HepG2 (cell line): ENCODE results near the gene TRERF1. TPM values are rescaled to one million over a fixed set of nuclear protein-coding genes. Genes with fewer than 3 reads are reported as not detected.

Experiments
- ATAC-seq: fragments of 200-7000 bp; cut with Tn5 transposase; 3 replicates; pipeline ENCODE4 v1.9.1; 2020; ENCODE audit warnings: mild to moderate bottlenecking, moderate library complexity
- BruUV-seq: library from RNA; stranded (reverse); fragments of 400-500 nt; replicated peaks from 2 replicates; lab custom pipeline; 2021; lab: Mats Ljungman, UMichigan
- CTCF ChIA-PET: fragments of 300-600 bp; formaldehyde crosslinking; extraction: SDS; loops from one replicate; lab custom pipeline; 2021; ENCODE audit warnings: low total read pairs, inconsistent platforms, low intra/inter-chr PET ratio; lab: Yijun Ruan, JAX
- POLR2A ChIA-PET: fragments of 350-600 bp; sonication (Branson Sonifier 250); formaldehyde crosslinking; loops from one replicate; lab custom pipeline; 2020; ENCODE audit warnings: antibody characterized with exemption, inconsistent platforms; lab: Yijun Ruan, JAX
- DNase-seq: peaks from one replicate; pipeline ENCODE4 v3.0.0-alpha.2; 2015; ENCODE audit warnings: low spot score
- FAIRE-seq: peaks from 3 replicates; lab custom pipeline; 2011; peaks lifted over from hg19 to GRCh38; lab: Jason Lieb, UNC
- H2AFZ ChIP-seq: one replicate; pipeline ENCODE4 v1.6.1; 2011; ENCODE audit warnings: low read length, inconsistent platforms
- H3K27ac ChIP-seq: fragments of 300-600 bp; 3 replicates; pipeline ENCODE4 v1.8.0; 2011; ENCODE audit warnings: mixed run types, mild to moderate bottlenecking, mixed read lengths, low read length, inconsistent platforms; ENCODE audit not compliant: insufficient read depth; ENCODE audit errors: extremely low read length
- H3K27me3 ChIP-seq, 2 experiments: fragments of 200-600 bp in 1 of 2; 2 replicates in 1 of 2; 3 replicates in 1 of 2; pipeline versions ENCODE4 v1.6.0 to v1.8.0; 2011; ENCODE audit warnings: low read length in 2 of 2, mild to moderate bottlenecking in 2 of 2, moderate library complexity in 2 of 2, inconsistent platforms in 1 of 2; ENCODE audit not compliant: insufficient read depth in 2 of 2, control insufficient read depth in 1 of 2
- H3K36me3 ChIP-seq, 2 experiments: fragments of 200-600 bp in 1 of 2; replicated peaks in 1 of 2; 2 replicates in 1 of 2; 3 replicates in 1 of 2; pipeline versions ENCODE4 v1.5.1 to v1.8.0; 2011; ENCODE audit warnings: low read length in 2 of 2, inconsistent platforms in 1 of 2; ENCODE audit not compliant: insufficient read depth in 2 of 2, control insufficient read depth in 1 of 2
- H3K4me1 ChIP-seq: 2 replicates; pipeline ENCODE4 v1.5.1; 2012; ENCODE audit warnings: low read length, inconsistent platforms; ENCODE audit not compliant: insufficient read depth
- H3K4me2 ChIP-seq: 2 replicates; pipeline ENCODE4 v1.6.0; 2011; ENCODE audit warnings: low read depth, low read length, inconsistent platforms
- H3K4me3 ChIP-seq, 3 experiments: fragments of 200-600 bp in 1 of 3; sonication (generic), shearing (Covaris generic) in 1 of 3; replicated peaks in 1 of 3; 2 replicates each; pipeline ENCODE4 v1.5.1; 2011 to 2016; ENCODE audit warnings: low read length in 3 of 3, inconsistent platforms in 2 of 3, low read depth in 2 of 3, mild to moderate bottlenecking in 2 of 3, control low read depth in 1 of 3, mixed read lengths in 1 of 3; ENCODE audit not compliant: insufficient read depth in 1 of 3
- H3K79me2 ChIP-seq: one replicate; pipeline ENCODE4 v1.6.1; 2011; ENCODE audit warnings: low read length, inconsistent platforms; ENCODE audit not compliant: insufficient read depth
- H3K9ac ChIP-seq: 2 replicates; pipeline ENCODE4 v1.6.0; 2011; ENCODE audit warnings: mild to moderate bottlenecking, low read depth, low read length, inconsistent platforms; ENCODE audit not compliant: insufficient read depth
- H3K9me3 ChIP-seq: 2 replicates; pipeline ENCODE4 v1.5.1; 2012; ENCODE audit warnings: mild to moderate bottlenecking, low read length
- H4K20me1 ChIP-seq: 2 replicates; pipeline ENCODE4 v1.6.0; 2011; ENCODE audit warnings: inconsistent platforms, mild to moderate bottlenecking, low read length, moderate library complexity; ENCODE audit not compliant: insufficient read depth
- CAMTA2 ChIP-seq: sonication (generic); formaldehyde crosslinking; IDR thresholded peaks from 2 replicates; pipeline ENCODE4 v1.4.0; 2020; ENCODE audit warnings: mild to moderate bottlenecking, missing genetic modification reagents, borderline replicate concordance
- DNMT1 ChIP-seq: sonication (generic); formaldehyde crosslinking; IDR thresholded peaks from 2 replicates; pipeline ENCODE4 v1.5.1; 2020; ENCODE audit warnings: mild to moderate bottlenecking, missing genetic modification reagents
- HNRNPL ChIP-seq: fragments of 200-400 bp; formaldehyde crosslinking; IDR thresholded peaks from 2 replicates; pipeline ENCODE4 v1.6.1; 2017; ENCODE audit warnings: mild to moderate bottlenecking, low read depth, low read length
- KDM6A ChIP-seq: IDR thresholded peaks from 2 replicates; pipeline ENCODE4 v1.6.1; 2016; ENCODE audit warnings: low read depth
- RFX3 ChIP-seq: IDR thresholded peaks from 2 replicates; pipeline ENCODE4 v1.6.1; 2016; ENCODE audit warnings: missing biosample characterization, missing genetic modification reagents
- SP4 ChIP-seq: sonication (generic); formaldehyde crosslinking; IDR thresholded peaks from 2 replicates; pipeline ENCODE4 v1.8.1; 2023; ENCODE audit warnings: mild to moderate bottlenecking, missing genetic modification reagents
- THAP11 ChIP-seq: IDR thresholded peaks from 2 replicates; pipeline ENCODE4 v1.6.1; 2016; ENCODE audit warnings: missing biosample characterization, missing genetic modification reagents
- ZKSCAN1 ChIP-seq: fragments of 150-350 bp; IDR thresholded peaks from 2 replicates; pipeline ENCODE4 v1.6.1; 2014; ENCODE audit warnings: low read length
- ZNF260 ChIP-seq: sonication (generic); formaldehyde crosslinking; IDR thresholded peaks from 2 replicates; pipeline ENCODE4 v1.4.0; 2020; ENCODE audit warnings: missing genetic modification reagents, low read depth, mild to moderate bottlenecking, borderline replicate concordance
- ZNF264 ChIP-seq: sonication (generic); formaldehyde crosslinking; IDR thresholded peaks from 2 replicates; pipeline ENCODE4 v1.4.0; 2020; ENCODE audit warnings: missing genetic modification reagents
- ZNF569 ChIP-seq: sonication (generic); formaldehyde crosslinking; IDR thresholded peaks from 2 replicates; pipeline ENCODE4 v1.5.0; 2020; ENCODE audit warnings: mild to moderate bottlenecking, missing genetic modification reagents, moderate library complexity, borderline replicate concordance
- ZNF776 ChIP-seq: sonication (generic); formaldehyde crosslinking; IDR thresholded peaks from 2 replicates; pipeline ENCODE4 v1.4.0; 2020; ENCODE audit warnings: mild to moderate bottlenecking, missing genetic modification reagents
- ZNF891 ChIP-seq: sonication (generic); formaldehyde crosslinking; IDR thresholded peaks from 2 replicates; pipeline ENCODE4 v1.5.0; 2020; ENCODE audit warnings: mild to moderate bottlenecking, missing genetic modification reagents
- ZSCAN22 ChIP-seq: sonication (generic); formaldehyde crosslinking; IDR thresholded peaks from 2 replicates; pipeline ENCODE4 v1.4.0; 2020; ENCODE audit warnings: mild to moderate bottlenecking, missing genetic modification reagents
- WGBS: methylation state at CpG from one replicate; pipeline ENCODE4 v1.1.6; 2017; ENCODE audit warnings: low lambda C conversion rate; 5-methylcytosine and 5-hydroxymethylcytosine counted together
- in situ Hi-C: cut with HindIII; loops from 2 replicates; pipeline ENCODE4 v1.10.0; 2017; ENCODE audit warnings: low pct_unique_long_range_greater_than_20kb; ENCODE audit not compliant: extremely low pct_ligation_motif_present
- intact Hi-C: fragments of 100-400 bp; cut with micrococcal nuclease; formaldehyde crosslinking; loops from one replicate; pipeline ENCODE4 v1.10.0; 2022; ENCODE audit not compliant: unreplicated experiment
- polyA plus RNA-seq, 8 experiments: library from polyadenylated mRNA; depleted of rRNA in 3 of 8; stranded (reverse) in 7 of 8; unstranded in 1 of 8; fragments of >200 nt; fragmentation: Illumina TruSeq in 4 of 8; extraction: Trizol in 4 of 8; gene quantifications; 2 replicates each; pipeline versions ENCODE4 v1.2.1 to v1.2.3, GENCODE V29; 2011 to 2016; ENCODE audit warnings: low read depth in 4 of 8, missing spikeins in 1 of 8, mixed read lengths in 1 of 8; ENCODE audit not compliant: insufficient read depth in 1 of 8
- total RNA-seq, 5 experiments: library from RNA; depleted of rRNA; stranded (reverse); fragments of >200 nt; fragmentation: Illumina TruSeq; extraction: Trizol; gene quantifications; 2 replicates each; pipeline ENCODE4 v1.2.3, GENCODE V29; 2016; ENCODE audit warnings: low read depth in 1 of 5
- TF ChIP-seq, protein P1 (sequence below): sonication (generic); formaldehyde crosslinking; IDR thresholded peaks from 2 replicates; pipeline ENCODE4 v1.5.0; 2020; ENCODE audit warnings: missing genetic modification reagents
- TF ChIP-seq, protein P2 (sequence below): sonication (generic); formaldehyde crosslinking; IDR thresholded peaks from 2 replicates; pipeline ENCODE4 v1.8.0; 2022; ENCODE audit warnings: mild to moderate bottlenecking, missing genetic modification reagents, moderate library complexity
- TF ChIP-seq, protein P3 (sequence below): sonication (generic); formaldehyde crosslinking; IDR thresholded peaks from 2 replicates; pipeline ENCODE4 v1.9.0; 2021; ENCODE audit warnings: missing genetic modification reagents, mild to moderate bottlenecking, borderline replicate concordance

TRERF1 gene
- total and polyA plus RNA-seq, 2 of the 13 experiments (the other 11 are each of a cell fraction or from before 2014, with no cell fraction given): 0.02 TPM; not detected in 1

DNA sequence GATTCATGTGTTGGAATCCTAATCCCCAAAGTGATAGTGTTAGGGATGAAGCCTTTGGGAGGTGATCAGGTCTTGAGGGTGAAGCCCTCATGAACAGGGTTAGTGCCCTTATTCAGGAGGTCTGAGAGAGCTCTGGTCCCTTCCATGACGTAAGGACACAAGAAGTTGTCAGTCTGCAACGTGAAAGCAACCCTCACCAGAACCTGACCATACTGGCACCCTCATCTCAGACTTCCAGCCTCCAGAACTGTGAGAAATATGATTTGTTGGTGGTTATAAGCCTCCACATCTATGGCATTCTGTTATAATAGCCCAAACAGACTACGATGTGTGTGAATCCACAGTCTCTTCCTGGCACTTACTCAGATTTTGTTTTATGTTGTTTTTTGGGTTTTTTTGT is 90.7 kb downstream of the TRERF1 start:
- in situ Hi-C loops: no loop called here
- no peak for FAIRE-seq
- intact Hi-C loops: no loop called here
- H3K9ac ChIP-seq: no peak overlapping the region
- no peak for DNase-seq
- H3K79me2 ChIP-seq: no peaks in the 10 kb centered on the region
- BruUV-seq: no TSS peak
- ATAC-seq: no peak
- POLR2A ChIA-PET: no interaction called here
- no peaks in the 10 kb centered on the region for H4K20me1 ChIP-seq
- WGBS: 21% methylated on average over 3 of the region's 3 CpGs
- TF ChIP-seq ZNF891 (CRISPR knock-in tag) (no peak), ZSCAN22 (CRISPR knock-in tag) (no peak), THAP11 (CRISPR knock-in tag) (no peak), HNRNPL (no peak), SP4 (no peak), ZNF264 (CRISPR knock-in tag) (0 out of 2 replicates have a peak, but pooled peaks have one; percentile 44)
- TF ChIP-seq, protein P1, sequence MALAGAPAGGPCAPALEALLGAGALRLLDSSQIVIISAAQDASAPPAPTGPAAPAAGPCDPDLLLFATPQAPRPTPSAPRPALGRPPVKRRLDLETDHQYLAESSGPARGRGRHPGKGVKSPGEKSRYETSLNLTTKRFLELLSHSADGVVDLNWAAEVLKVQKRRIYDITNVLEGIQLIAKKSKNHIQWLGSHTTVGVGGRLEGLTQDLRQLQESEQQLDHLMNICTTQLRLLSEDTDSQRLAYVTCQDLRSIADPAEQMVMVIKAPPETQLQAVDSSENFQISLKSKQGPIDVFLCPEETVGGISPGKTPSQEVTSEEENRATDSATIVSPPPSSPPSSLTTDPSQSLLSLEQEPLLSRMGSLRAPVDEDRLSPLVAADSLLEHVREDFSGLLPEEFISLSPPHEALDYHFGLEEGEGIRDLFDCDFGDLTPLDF: no peak
- TF ChIP-seq, all 625 proteins: peak for 1
- CTCF ChIA-PET: no interaction called here
- Histone ChIP-seq H3K27ac (no peak overlapping the region), H3K36me3 (no peaks in the 10 kb centered on the region), H3K9me3 (no peaks in the 10 kb centered on the region), H3K4me1 (no peaks in the 10 kb centered on the region), H3K4me2 (no peak overlapping the region), H2AFZ (no peak overlapping the region), H3K27me3 (peaks cover 0 to 27% of the 10 kb centered on the region in 2 experiments; a peak in 3 of 5 replicates), H3K4me3 (no peak overlapping the region)

DNA sequence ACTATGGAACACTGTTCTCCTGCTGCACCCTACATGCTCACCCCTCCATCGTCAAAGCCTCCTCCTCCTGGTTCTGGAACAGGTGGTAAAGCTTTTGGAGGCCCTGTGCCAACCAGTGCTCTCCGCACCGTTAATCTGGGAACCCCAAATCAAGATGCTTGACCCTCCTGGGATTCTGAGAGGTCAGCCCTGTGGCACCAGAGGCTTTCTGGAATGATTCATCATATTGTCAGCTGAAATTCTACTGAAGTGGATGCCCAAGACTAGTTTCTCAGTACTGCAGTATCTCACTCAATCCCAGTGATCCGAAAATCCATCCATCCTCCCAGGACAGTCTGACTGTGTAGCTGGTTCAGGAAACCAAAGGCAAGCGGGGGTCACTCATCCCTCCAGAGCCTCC is 92.7 kb downstream of the TRERF1 start:
- Histone ChIP-seq H3K79me2 (no peaks in the 10 kb centered on the region), H3K27me3 (peaks cover 0 to 20% of the 10 kb centered on the region in 2 experiments; a peak in 2 of 5 replicates), H3K9me3 (no peaks in the 10 kb centered on the region), H3K4me2 (no peak overlapping the region), H4K20me1 (no peaks in the 10 kb centered on the region), H3K9ac (no peak overlapping the region), H3K4me3 (no peak overlapping the region), H3K36me3 (no peaks in the 10 kb centered on the region), H3K27ac (no peak overlapping the region), H3K4me1 (no peaks in the 10 kb centered on the region), H2AFZ (no peak overlapping the region)
- no TSS peak for BruUV-seq
- DNase-seq (no peak), FAIRE-seq (no peak), ATAC-seq (no peak)
- CTCF ChIA-PET: no interaction called here
- intact Hi-C loops (no loop called here), in situ Hi-C loops (no loop called here)
- POLR2A ChIA-PET: no interaction called here
- WGBS: 0% methylated on average over 2 of the region's 5 CpGs
- TF ChIP-seq ZNF569 (CRISPR knock-in tag) (no peak), ZNF776 (CRISPR knock-in tag) (no peak), CAMTA2 (no peak), KDM6A (CRISPR knock-in tag) (no peak), ZKSCAN1 (no peak), RFX3 (no peak), ZNF260 (CRISPR knock-in tag) (no peak), DNMT1 (no peak)
- TF ChIP-seq, protein P2, sequence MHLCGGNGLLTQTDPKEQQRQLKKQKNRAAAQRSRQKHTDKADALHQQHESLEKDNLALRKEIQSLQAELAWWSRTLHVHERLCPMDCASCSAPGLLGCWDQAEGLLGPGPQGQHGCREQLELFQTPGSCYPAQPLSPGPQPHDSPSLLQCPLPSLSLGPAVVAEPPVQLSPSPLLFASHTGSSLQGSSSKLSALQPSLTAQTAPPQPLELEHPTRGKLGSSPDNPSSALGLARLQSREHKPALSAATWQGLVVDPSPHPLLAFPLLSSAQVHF (CRISPR knock-in tag): no peak
- TF ChIP-seq, protein P3, sequence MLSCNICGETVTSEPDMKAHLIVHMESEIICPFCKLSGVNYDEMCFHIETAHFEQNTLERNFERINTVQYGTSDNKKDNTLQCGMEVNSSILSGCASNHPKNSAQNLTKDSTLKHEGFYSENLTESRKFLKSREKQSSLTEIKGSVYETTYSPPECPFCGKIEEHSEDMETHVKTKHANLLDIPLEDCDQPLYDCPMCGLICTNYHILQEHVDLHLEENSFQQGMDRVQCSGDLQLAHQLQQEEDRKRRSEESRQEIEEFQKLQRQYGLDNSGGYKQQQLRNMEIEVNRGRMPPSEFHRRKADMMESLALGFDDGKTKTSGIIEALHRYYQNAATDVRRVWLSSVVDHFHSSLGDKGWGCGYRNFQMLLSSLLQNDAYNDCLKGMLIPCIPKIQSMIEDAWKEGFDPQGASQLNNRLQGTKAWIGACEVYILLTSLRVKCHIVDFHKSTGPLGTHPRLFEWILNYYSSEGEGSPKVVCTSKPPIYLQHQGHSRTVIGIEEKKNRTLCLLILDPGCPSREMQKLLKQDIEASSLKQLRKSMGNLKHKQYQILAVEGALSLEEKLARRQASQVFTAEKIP (CRISPR knock-in tag): no peak
